GM13977 (cell line): Measurements from ENCODE around the gene ABTB2.
"Not testable (repeated sequence)": the region's sequence is repeated elsewhere in the genome, so short reads cannot be mapped to it uniquely, and the experiment has no call there.

Experiments
- DNase-seq: peaks from one replicate; pipeline ENCODE4 v3.0.0; 2012; ENCODE audit warnings: low spot score
- in situ Hi-C: fragments of 300-500 bp; cut with MboI; formaldehyde crosslinking; loops from one replicate; pipeline ENCODE4 v1.12.0; 2022; ENCODE audit warnings: low sequenced_read_pairs, low pct_unique_long_range_greater_than_20kb, mixed read lengths, inconsistent platforms; ENCODE audit not compliant: unreplicated experiment
- TF ChIP-seq, protein P1 (sequence below): IDR thresholded peaks from 2 replicates; pipeline ENCODE4 v1.5.1; 2012; ENCODE audit warnings: mild to moderate bottlenecking, control low read depth; ENCODE audit not compliant: insufficient read depth; ENCODE audit errors: extremely low read depth, missing control alignments

Gene ABTB2

GRCh38 chr11:34183848-34184391 lies 173.9 kb downstream of the ABTB2 start:
- TF ChIP-seq, protein P1, sequence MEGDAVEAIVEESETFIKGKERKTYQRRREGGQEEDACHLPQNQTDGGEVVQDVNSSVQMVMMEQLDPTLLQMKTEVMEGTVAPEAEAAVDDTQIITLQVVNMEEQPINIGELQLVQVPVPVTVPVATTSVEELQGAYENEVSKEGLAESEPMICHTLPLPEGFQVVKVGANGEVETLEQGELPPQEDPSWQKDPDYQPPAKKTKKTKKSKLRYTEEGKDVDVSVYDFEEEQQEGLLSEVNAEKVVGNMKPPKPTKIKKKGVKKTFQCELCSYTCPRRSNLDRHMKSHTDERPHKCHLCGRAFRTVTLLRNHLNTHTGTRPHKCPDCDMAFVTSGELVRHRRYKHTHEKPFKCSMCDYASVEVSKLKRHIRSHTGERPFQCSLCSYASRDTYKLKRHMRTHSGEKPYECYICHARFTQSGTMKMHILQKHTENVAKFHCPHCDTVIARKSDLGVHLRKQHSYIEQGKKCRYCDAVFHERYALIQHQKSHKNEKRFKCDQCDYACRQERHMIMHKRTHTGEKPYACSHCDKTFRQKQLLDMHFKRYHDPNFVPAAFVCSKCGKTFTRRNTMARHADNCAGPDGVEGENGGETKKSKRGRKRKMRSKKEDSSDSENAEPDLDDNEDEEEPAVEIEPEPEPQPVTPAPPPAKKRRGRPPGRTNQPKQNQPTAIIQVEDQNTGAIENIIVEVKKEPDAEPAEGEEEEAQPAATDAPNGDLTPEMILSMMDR: no peak

DNA sequence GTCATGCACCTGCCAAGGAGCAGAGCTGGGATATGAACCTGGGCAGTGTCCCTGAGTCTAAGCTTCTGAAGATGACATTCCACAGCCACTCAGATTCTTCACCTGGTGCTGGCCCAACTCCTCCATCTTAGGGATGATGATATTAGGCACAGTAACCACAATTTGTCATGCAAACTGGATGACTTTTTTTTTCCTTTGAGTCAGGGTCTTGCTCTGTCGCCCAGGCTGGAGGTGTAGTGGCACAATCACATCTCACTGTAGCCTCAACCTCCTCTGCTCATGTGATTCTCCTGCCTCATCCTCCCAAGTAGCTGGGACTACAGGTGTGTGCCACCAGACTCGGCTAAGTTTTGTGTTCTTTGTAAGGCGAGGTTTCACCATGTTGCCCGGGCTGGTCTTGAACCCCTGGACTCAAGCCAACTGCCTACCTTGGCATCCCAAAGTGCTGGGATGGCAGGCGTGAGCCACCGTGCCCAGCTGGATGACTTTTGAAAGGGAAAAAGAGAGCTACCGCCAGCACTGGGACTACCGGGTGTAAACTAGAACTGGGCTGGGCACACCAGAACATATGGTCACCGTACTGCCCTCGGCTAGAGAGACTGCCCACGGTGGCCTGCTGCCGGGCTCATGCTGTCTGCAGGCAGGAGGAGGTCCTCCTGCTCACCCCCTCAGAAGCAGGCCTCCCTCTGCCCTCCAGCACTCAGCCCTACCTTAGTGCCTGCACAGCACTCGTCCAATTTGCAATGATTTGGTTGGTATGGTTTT lies 174.7 kb downstream of the ABTB2 start:
- in situ Hi-C loops: loop anchor here (25.0 kb wide), 1 partner anchor 279 kb away; no protein-coding TSS in a partner anchor
- TF ChIP-seq, protein P1: no peak
- no peak for DNase-seq

More at GRCh38 chr11:34183848-34184391, 173.9 kb downstream of the ABTB2 start:
- no peak for DNase-seq
- in situ Hi-C loops: loop anchor here (25.0 kb wide), 1 partner anchor 278 kb away; no protein-coding TSS in a partner anchor

- DNase-seq: no peak
- in situ Hi-C loops: loop anchor here (25.0 kb wide), 1 partner anchor 280 kb away; no protein-coding TSS in a partner anchor
- TF ChIP-seq, protein P1: no peak
These were observed 175.4 kb downstream of the ABTB2 start for GRCh38 chr11:34182425-34182824.

DNA sequence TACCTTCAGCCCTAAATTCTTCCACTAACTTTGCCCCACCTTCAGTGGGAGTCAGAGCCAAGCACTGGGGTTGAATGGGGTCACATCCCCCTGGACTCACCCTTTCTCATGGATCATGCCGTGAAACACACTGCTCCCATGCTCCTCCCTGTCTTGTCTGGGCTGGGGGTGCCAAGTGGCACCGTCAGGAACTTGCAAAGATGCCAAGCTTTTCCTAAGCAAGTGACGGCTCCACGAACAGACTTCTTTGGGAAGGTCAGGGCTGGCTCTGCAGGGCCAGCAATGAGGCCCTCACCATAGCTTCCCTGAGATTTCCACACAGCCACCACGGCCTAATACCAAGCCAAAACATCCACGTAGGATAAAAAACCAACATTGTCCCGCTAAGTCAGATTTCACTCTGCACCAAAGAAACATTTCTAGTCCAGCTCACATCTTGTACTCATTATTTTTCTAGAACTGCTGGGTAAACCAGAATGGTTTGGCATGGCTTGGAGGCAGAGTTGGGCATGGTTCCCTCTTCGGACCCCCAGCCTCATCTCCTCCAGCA lies 175.9 kb downstream of the ABTB2 start:
- TF ChIP-seq, protein P1: no peak
- DNase-seq: no peak
- in situ Hi-C loops: loop anchor here (25.0 kb wide), 1 partner anchor 280 kb away; no protein-coding TSS in a partner anchor

- in situ Hi-C loops: loop anchor here (25.0 kb wide), 1 partner anchor 281 kb away; no protein-coding TSS in a partner anchor
- TF ChIP-seq, protein P1: no peak
- DNase-seq: no peak
These were observed 176.6 kb downstream of the ABTB2 start for GRCh38 chr11:34181251-34181650.

DNA sequence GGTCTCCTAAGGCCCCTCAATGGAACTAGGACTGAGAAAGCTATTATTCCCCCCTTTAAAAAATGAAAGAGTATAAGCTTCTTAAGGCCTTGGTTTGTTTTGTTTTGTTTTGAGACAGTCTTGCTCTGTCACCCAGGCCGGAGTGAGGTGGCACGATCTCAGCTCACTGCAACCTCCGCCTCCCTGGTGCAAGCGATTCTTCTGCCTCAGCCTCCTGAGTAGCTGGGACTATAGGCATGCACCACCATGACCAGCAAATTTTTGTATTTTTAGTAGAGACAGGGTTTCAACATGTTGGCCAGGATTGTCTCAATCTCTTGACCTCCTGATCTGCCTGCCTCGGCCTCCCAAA lies 177.0 kb downstream of the ABTB2 start:
- in situ Hi-C loops: loop anchor here (25.0 kb wide), 1 partner anchor 282 kb away; no protein-coding TSS in a partner anchor
- not testable (repeated sequence) for DNase-seq
